Vagina (tissue), 2 donors: ENCODE measurements around the gene DAG1.

Experiments
- CTCF ChIP-seq, 3 experiments: fragments of 450-650 bp in 2 of 3; fragments of 200-600 bp in 1 of 3; sonication (generic) in 1 of 3; IDR thresholded peaks; one replicate each; pipeline ENCODE4 v1.5.1; 2017 to 2019; ENCODE audit warnings: antibody characterized with exemption in 3 of 3, mild to moderate bottlenecking in 2 of 3, moderate library complexity in 2 of 3
- POLR2A ChIP-seq, 2 donors: fragments of 450-650 bp; IDR thresholded peaks; one replicate each; pipeline ENCODE4 v1.6.1; 2017; ENCODE audit warnings: antibody characterized with exemption in 2 of 2, mild to moderate bottlenecking in 2 of 2, moderate library complexity in 2 of 2
- POLR2AphosphoS5 ChIP-seq, 2 donors: sonication (generic); formaldehyde crosslinking; IDR thresholded peaks; one replicate each; pipeline ENCODE4 v1.9.0; 2017; ENCODE audit warnings: antibody characterized with exemption in 2 of 2, mild to moderate bottlenecking in 2 of 2, low read depth in 1 of 2; ENCODE audit not compliant: insufficient read depth in 1 of 2

GRCh38 chr3:49460956-49461355, 9.1 kb upstream of the DAG1 start:
- TF ChIP-seq CTCF (IDR thresholded peaks at IDR 0.05) (no peak), POLR2A (IDR thresholded peaks at IDR 0.05) (no peak), POLR2AphosphoS5 (IDR thresholded peaks at IDR 0.05; ENCODE audit: insufficient read depth in 1 of 2, low read depth in 1 of 2) (no peak)
